ENCODE measurements around the gene RASSF7.

The RASSF7 gene

GRCh38 chr11:548700-549603 is 11.8 kb upstream of the RASSF7 start:
- no peak for DNase-seq (ENCODE audit: low spot score)
- H3K4me3 ChIP-seq: no peak overlapping the region
- TF ChIP-seq, protein P1, sequence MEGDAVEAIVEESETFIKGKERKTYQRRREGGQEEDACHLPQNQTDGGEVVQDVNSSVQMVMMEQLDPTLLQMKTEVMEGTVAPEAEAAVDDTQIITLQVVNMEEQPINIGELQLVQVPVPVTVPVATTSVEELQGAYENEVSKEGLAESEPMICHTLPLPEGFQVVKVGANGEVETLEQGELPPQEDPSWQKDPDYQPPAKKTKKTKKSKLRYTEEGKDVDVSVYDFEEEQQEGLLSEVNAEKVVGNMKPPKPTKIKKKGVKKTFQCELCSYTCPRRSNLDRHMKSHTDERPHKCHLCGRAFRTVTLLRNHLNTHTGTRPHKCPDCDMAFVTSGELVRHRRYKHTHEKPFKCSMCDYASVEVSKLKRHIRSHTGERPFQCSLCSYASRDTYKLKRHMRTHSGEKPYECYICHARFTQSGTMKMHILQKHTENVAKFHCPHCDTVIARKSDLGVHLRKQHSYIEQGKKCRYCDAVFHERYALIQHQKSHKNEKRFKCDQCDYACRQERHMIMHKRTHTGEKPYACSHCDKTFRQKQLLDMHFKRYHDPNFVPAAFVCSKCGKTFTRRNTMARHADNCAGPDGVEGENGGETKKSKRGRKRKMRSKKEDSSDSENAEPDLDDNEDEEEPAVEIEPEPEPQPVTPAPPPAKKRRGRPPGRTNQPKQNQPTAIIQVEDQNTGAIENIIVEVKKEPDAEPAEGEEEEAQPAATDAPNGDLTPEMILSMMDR (IDR thresholded peaks at IDR 0.05): no peak
- no peak overlapping the region for H3K27ac ChIP-seq

GRCh38 chr11:550021-550745 is 10.6 kb upstream of the RASSF7 start:
- DNase-seq (ENCODE audit: low spot score): no peak
- no peak overlapping the region for H3K4me3 ChIP-seq
- H3K27ac ChIP-seq: no peak overlapping the region
- TF ChIP-seq, protein P1 (IDR thresholded peaks at IDR 0.05): no peak

GRCh38 chr11:550746-551085 is 10.1 kb upstream of the RASSF7 start:
- H3K4me3 ChIP-seq: no peak overlapping the region
- DNase-seq (ENCODE audit: low spot score): no peak
- TF ChIP-seq, protein P1 (IDR thresholded peaks at IDR 0.05): no peak
- H3K27ac ChIP-seq: no peak overlapping the region

DNA sequence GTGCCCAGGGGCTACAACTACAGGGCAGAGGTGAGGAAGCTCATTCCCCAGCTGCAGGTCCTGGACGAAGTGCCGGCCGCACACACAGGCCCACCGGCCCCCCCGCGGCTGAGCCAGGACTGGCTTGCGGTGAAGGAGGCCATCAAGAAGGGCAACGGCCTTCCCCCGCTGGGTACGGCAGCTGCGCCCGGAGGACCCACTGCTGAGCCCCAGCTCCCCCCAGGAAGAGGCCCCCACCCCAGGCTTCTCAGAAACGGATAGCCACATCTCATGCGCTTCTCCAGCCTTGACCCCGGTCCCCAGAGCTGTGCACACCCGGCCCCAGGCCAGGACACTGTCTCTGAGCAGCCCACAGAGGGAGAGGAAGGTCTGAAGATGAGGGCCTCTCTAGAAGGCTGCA is 9.6 kb upstream of the RASSF7 start:
- TF ChIP-seq, protein P1 (IDR thresholded peaks at IDR 0.05): no peak
- no peak for DNase-seq (ENCODE audit: low spot score)
- Histone ChIP-seq H3K4me3 (no peak overlapping the region), H3K27ac (no peak overlapping the region)

DNA sequence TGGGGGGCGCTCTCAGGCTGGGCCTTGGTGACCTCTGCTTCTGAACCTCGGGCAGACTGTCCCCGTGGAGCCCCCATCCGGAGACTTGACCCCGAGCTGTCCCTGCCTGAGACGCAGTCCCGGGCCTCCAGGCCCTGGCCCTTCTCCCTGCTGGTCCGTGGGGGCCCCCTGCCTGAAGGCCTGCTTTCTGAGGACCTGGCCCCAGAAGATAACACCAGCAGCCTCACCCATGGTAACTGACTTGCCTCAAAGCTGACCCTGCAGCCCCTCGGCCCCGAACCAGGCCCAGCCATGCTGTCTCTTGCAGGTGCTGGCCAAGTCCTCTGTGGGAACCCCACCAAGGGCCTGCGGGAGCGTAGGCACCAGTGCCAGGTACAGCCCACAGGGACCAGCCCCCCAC is 9.2 kb upstream of the RASSF7 start:
- H3K27ac ChIP-seq: no peak overlapping the region
- no peak overlapping the region for H3K4me3 ChIP-seq
- TF ChIP-seq, protein P1 (IDR thresholded peaks at IDR 0.05): no peak
- no peak for DNase-seq (ENCODE audit: low spot score)

- TF ChIP-seq, protein P1 (IDR thresholded peaks at IDR 0.05): no peak
- H3K27ac ChIP-seq: no peak overlapping the region
- H3K4me3 ChIP-seq: no peak overlapping the region
- no peak for DNase-seq (ENCODE audit: low spot score)
Observed at GRCh38 chr11:553083-553987, 7.4 kb upstream of the RASSF7 start.
